Esophagus muscularis mucosa (tissue), 4 donors: ENCODE data around the gene CYP24A1.

ENCODE experiments used
- EP300 ChIP-seq: sonication (generic); formaldehyde crosslinking; IDR thresholded peaks from one replicate; pipeline ENCODE4 v1.6.1; 2017; ENCODE audit warnings: antibody characterized with exemption
- POLR2A ChIP-seq: fragments of 450-650 bp; IDR thresholded peaks from one replicate; pipeline ENCODE4 v1.6.1; 2017; ENCODE audit warnings: antibody characterized with exemption, moderate library complexity, mild to moderate bottlenecking, low read depth
- TF ChIP-seq, protein P1 (sequence below), 3 experiments: fragments of 200-600 bp in 2 of 3; fragments of 450-650 bp in 1 of 3; sonication (generic) in 2 of 3; IDR thresholded peaks; one replicate each; pipeline ENCODE4 v1.5.1; 2017 to 2019; ENCODE audit warnings: antibody characterized with exemption in 3 of 3, mild to moderate bottlenecking in 2 of 3, moderate library complexity in 1 of 3

DNA sequence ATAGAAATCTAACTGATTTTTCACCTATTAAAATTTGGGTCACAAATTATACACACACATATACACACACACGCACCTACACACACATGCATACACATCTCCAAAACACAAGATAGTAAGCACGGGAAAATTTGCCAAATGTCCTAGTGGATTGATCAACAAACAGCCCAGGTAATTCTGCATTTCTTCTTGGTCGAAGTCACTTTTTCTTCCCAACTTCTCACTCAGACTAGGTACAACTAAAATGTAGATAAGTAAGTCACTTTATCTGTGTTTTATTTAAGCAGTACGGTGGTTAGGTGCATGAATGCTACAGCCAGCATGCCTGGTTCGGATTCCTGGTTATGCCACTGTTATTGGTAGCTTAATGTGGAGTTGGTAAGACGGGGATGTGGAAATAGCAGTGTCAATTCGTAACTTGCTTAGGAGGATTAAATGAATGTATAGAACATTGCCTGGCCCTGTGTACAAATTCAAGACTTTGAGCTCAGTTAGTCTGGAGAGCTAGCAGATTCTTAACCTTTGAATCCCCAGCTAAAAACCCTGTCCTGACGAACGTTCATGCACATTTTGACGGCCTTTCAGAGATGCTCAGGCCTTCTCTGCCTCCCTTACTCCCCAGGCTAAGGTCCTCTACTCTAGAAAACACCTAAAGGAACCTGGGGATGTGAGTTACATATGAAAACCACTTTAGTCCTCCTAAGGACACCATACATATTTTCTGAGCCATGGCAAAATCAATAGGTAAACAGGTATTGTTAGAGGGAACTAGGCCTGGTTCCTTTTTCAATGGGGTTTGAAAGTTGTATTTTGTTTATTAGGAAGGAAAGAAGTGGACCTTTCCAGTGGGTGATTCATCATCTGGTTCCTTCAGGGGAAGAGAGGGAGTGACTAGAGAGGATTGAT, 50.9 kb downstream of the CYP24A1 start:
- no peak for TF ChIP-seq EP300
- TF ChIP-seq, protein P1, sequence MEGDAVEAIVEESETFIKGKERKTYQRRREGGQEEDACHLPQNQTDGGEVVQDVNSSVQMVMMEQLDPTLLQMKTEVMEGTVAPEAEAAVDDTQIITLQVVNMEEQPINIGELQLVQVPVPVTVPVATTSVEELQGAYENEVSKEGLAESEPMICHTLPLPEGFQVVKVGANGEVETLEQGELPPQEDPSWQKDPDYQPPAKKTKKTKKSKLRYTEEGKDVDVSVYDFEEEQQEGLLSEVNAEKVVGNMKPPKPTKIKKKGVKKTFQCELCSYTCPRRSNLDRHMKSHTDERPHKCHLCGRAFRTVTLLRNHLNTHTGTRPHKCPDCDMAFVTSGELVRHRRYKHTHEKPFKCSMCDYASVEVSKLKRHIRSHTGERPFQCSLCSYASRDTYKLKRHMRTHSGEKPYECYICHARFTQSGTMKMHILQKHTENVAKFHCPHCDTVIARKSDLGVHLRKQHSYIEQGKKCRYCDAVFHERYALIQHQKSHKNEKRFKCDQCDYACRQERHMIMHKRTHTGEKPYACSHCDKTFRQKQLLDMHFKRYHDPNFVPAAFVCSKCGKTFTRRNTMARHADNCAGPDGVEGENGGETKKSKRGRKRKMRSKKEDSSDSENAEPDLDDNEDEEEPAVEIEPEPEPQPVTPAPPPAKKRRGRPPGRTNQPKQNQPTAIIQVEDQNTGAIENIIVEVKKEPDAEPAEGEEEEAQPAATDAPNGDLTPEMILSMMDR (IDR thresholded peaks at IDR 0.05) = no peak
- TF ChIP-seq POLR2A = no peak
